ENCODE results near the gene MAST4.

DNA sequence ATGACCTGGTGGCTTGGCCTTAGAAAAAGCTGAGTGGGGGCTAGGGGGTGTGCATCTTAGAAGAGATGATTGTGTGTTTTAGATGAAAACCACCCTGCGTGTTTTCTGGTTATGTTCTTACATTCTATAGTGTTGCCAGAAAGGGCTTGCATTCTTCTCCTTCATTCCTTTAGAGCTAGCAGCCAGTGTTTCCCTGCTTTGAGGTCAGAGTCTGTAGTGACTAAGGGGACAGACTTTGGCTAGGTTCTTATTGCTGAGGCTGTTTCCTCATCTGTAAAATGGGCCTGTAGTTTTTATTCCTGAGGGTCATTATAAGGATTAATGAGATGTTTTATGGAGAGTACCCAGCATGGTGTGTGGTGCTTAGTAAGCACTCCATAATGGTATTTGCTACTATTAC is 6.4 kb downstream of the MAST4 start:
- TF ChIP-seq, protein P1, sequence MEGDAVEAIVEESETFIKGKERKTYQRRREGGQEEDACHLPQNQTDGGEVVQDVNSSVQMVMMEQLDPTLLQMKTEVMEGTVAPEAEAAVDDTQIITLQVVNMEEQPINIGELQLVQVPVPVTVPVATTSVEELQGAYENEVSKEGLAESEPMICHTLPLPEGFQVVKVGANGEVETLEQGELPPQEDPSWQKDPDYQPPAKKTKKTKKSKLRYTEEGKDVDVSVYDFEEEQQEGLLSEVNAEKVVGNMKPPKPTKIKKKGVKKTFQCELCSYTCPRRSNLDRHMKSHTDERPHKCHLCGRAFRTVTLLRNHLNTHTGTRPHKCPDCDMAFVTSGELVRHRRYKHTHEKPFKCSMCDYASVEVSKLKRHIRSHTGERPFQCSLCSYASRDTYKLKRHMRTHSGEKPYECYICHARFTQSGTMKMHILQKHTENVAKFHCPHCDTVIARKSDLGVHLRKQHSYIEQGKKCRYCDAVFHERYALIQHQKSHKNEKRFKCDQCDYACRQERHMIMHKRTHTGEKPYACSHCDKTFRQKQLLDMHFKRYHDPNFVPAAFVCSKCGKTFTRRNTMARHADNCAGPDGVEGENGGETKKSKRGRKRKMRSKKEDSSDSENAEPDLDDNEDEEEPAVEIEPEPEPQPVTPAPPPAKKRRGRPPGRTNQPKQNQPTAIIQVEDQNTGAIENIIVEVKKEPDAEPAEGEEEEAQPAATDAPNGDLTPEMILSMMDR (IDR thresholded peaks at IDR 0.05; ENCODE audit: insufficient read depth, low read length) = no peak
- no peak for TF ChIP-seq POLR2AphosphoS5 (IDR thresholded peaks at IDR 0.05; ENCODE audit: low read depth)
- TF ChIP-seq, protein P2, sequence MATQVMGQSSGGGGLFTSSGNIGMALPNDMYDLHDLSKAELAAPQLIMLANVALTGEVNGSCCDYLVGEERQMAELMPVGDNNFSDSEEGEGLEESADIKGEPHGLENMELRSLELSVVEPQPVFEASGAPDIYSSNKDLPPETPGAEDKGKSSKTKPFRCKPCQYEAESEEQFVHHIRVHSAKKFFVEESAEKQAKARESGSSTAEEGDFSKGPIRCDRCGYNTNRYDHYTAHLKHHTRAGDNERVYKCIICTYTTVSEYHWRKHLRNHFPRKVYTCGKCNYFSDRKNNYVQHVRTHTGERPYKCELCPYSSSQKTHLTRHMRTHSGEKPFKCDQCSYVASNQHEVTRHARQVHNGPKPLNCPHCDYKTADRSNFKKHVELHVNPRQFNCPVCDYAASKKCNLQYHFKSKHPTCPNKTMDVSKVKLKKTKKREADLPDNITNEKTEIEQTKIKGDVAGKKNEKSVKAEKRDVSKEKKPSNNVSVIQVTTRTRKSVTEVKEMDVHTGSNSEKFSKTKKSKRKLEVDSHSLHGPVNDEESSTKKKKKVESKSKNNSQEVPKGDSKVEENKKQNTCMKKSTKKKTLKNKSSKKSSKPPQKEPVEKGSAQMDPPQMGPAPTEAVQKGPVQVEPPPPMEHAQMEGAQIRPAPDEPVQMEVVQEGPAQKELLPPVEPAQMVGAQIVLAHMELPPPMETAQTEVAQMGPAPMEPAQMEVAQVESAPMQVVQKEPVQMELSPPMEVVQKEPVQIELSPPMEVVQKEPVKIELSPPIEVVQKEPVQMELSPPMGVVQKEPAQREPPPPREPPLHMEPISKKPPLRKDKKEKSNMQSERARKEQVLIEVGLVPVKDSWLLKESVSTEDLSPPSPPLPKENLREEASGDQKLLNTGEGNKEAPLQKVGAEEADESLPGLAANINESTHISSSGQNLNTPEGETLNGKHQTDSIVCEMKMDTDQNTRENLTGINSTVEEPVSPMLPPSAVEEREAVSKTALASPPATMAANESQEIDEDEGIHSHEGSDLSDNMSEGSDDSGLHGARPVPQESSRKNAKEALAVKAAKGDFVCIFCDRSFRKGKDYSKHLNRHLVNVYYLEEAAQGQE (IDR thresholded peaks at IDR 0.05; ENCODE audit: insufficient replicate concordance, low read depth) = no peak
- TF ChIP-seq GABPA (IDR thresholded peaks at IDR 0.05; ENCODE audit: low read depth) = no peak
- TF ChIP-seq SPI1 (IDR thresholded peaks at IDR 0.05; ENCODE audit: borderline replicate concordance, low read depth) = no peak
